ENCODE measurements around the gene ADAT3.

The ADAT3 gene

GRCh38 chr19:1962674-1963073 lies 57.5 kb downstream of the ADAT3 start:
- no peak for DNase-seq
